NK-92 treated with Interleukin-12 subunit alpha and Interleukin-12 subunit beta, amount 100 ng/mL, for 24 hours (cell line): Measurements from ENCODE around the gene TNFAIP8L2.

Source experiments
- DNase-seq: peaks from one replicate; lab custom pipeline; 2025; lab: John Stamatoyannopoulos, UW

Gene TNFAIP8L2

GRCh38 chr1:151156515-151156819, at the start of gene TNFAIP8L2:
Gene TNFAIP8L2 (plus strand): TSS chr1:151156649. CDS start chr1:151158698, 2,049 bp downstream.
- no peak for DNase-seq

GRCh38 chr1:151106894-151107293, 49.6 kb upstream of the TNFAIP8L2 start:
- no peak for DNase-seq

- no peak for DNase-seq
These were observed 48.1 kb upstream of the TNFAIP8L2 start for GRCh38 chr1:151108331-151108730.

GRCh38 chr1:151113877-151114276, 42.6 kb upstream of the TNFAIP8L2 start:
- no peak for DNase-seq

- DNase-seq, result no peak
These were observed 31.6 kb upstream of the TNFAIP8L2 start for GRCh38 chr1:151124763-151125403.

GRCh38 chr1:151128800-151129199, 27.6 kb upstream of the TNFAIP8L2 start:
- no peak for DNase-seq

GRCh38 chr1:151130987-151131586, 25.4 kb upstream of the TNFAIP8L2 start:
- DNase-seq, result no peak

- no peak for DNase-seq
These were observed 24.6 kb upstream of the TNFAIP8L2 start for GRCh38 chr1:151131701-151132334.

- no peak for DNase-seq
These were observed 24.0 kb upstream of the TNFAIP8L2 start for GRCh38 chr1:151132335-151133017.

- no peak for DNase-seq
These were observed 23.2 kb upstream of the TNFAIP8L2 start for GRCh38 chr1:151133018-151133806.

GRCh38 chr1:151134396-151134795, 22.1 kb upstream of the TNFAIP8L2 start:
- DNase-seq, result no peak

GRCh38 chr1:151134991-151135390, 21.5 kb upstream of the TNFAIP8L2 start:
- no peak for DNase-seq

GRCh38 chr1:151135433-151136385, 20.7 kb upstream of the TNFAIP8L2 start:
- DNase-seq, result no peak

- DNase-seq, result no peak
These were observed 18.7 kb upstream of the TNFAIP8L2 start for GRCh38 chr1:151137789-151138188.

GRCh38 chr1:151142411-151143056, 13.9 kb upstream of the TNFAIP8L2 start:
- no peak for DNase-seq

GRCh38 chr1:151143057-151143435, 13.4 kb upstream of the TNFAIP8L2 start:
- DNase-seq, result no peak

GRCh38 chr1:151143986-151144385, 12.5 kb upstream of the TNFAIP8L2 start:
- no peak for DNase-seq

GRCh38 chr1:151144474-151145303, 11.8 kb upstream of the TNFAIP8L2 start:
- DNase-seq, result no peak

- no peak for DNase-seq
These were observed 11.0 kb upstream of the TNFAIP8L2 start for GRCh38 chr1:151145304-151146071.
